ENCODE data around the gene TMEM179B. TPM values are rescaled to one million over a fixed set of nuclear protein-coding genes. Genes with fewer than 3 reads are reported as not detected.

Gene TMEM179B
- total RNA-seq, 6 experiments from 2014 or later: 23.9 to 47.6 (median 29.1) TPM

- 85% methylated on average over 4 of the region's 4 CpGs for WGBS (ENCODE audit: insufficient coverage, low coverage, low lambda C conversion rate, missing lambda C conversion rate)
- DNase-seq (no peak), ATAC-seq (no peak)
- TF ChIP-seq, protein P1, sequence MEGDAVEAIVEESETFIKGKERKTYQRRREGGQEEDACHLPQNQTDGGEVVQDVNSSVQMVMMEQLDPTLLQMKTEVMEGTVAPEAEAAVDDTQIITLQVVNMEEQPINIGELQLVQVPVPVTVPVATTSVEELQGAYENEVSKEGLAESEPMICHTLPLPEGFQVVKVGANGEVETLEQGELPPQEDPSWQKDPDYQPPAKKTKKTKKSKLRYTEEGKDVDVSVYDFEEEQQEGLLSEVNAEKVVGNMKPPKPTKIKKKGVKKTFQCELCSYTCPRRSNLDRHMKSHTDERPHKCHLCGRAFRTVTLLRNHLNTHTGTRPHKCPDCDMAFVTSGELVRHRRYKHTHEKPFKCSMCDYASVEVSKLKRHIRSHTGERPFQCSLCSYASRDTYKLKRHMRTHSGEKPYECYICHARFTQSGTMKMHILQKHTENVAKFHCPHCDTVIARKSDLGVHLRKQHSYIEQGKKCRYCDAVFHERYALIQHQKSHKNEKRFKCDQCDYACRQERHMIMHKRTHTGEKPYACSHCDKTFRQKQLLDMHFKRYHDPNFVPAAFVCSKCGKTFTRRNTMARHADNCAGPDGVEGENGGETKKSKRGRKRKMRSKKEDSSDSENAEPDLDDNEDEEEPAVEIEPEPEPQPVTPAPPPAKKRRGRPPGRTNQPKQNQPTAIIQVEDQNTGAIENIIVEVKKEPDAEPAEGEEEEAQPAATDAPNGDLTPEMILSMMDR (IDR thresholded peaks at IDR 0.05): no peak
- TF ChIP-seq POLR2A (IDR thresholded peaks at IDR 0.05): no peak
- intact Hi-C loops (cut with DNase I): no loop called here
- Histone ChIP-seq H3K27ac (no peak overlapping the region), H3K27me3 (no peaks in the 10 kb centered on the region), H3K4me1 (peaks cover 0 to 11% (median 0%) of the 10 kb centered on the region in 4 donors), H3K36me3 (peaks cover 7 to 77% (median 47%) of the 10 kb centered on the region in 4 donors), H3K9me3 (no peaks in the 10 kb centered on the region), H3K4me3 (no peak overlapping the region)
Measured at GRCh38 chr11:62801071-62801470, 13.9 kb downstream of the TMEM179B start.

DNA sequence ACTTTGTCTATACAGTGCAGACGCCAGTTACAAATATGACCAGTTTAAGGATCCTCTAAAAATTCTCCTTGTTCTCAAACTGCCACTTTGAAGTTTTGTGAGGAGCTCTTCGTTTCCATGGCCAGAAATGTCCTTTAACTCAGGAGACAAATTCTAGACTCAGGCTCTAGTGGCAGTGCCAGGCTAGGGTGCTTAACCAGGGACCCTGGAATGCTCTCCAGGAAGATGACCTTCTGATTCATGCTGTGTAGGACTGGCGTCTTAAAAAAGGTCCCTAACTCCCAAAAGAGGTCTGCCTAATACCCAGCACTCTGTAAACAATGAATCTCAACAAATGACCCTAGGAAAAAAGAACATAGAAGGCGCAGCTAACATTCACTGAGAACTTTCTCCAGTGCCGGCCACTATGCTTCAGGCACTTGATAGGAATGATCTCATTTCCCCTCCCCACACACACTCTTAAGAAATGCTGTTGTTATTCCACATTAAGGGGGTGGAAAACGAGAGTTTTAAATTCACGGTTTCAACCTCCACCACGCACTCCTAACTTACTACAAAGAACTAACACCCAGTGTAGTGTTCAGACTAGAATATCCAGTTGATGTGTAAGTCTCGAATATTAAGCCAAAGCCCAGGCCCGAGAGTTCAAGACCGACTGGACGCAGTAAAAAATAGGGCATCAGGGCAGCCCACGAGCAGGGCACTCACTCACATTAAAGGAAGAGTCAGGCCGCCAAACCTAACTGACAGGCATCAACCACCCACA lies 17.3 kb downstream of the TMEM179B start:
- H3K36me3 ChIP-seq: peaks cover 0 to 43% (median 26%) of the 10 kb centered on the region in 4 donors
- intact Hi-C loops (cut with DNase I): no loop called here

DNA sequence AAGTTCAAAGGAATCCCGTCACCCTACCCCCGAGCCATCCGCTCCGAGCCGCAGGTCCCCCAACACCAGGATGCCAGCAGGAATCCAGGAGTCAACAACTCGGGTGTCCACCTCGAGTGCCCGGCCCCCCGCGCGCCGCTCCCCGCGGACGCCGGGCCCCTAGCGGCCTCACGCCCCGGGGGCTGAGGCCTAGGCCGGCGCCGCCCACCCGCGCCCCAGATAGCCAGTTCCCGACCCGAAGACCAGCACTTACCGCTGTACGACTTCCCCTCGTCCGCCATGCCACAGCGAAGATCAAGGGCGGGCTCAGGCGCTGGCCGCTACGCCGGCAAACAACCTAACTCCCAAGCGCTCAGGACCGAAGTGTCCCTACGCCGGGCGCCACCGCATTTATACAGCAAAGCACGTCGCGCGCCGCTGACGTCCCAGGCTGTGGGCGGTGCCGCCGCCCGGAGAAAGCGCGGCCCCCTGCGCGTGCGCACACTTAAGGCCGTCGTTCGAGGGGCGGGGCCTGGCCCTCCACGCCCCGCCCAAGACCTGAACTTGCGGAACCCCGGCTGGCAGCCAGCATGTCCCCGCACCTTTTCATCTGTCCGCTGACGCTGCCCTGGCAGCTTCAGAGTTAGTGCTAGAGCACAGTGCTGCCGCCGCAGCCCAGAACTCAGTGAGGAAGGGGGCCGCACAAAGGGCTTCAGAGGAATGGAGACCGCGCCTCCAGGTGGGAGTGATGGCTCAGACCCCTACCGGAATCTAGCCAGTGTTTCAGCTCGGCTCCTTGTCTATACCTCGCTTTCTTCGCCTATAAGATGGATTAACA lies 18.1 kb downstream of the TMEM179B start, which contains the start of gene NXF1:
Gene NXF1 (minus strand): TSS at position 365 of the 817 bp plus-strand sequence. CDS start 84 bp downstream, at position 281.
- ATAC-seq: peak; percentile 90 to 95 (median 92)
- Histone ChIP-seq H3K4me1 (peaks cover 0 to 21% (median 0%) of the 10 kb centered on the region in 4 donors), H3K27ac (peak within 1 kb of the TSS; percentile 66 to 89 (median 83)), H3K36me3 (peaks cover 0 to 35% (median 19%) of the 10 kb centered on the region in 4 donors), H3K27me3 (no peaks in the 10 kb centered on the region), H3K9me3 (no peaks in the 10 kb centered on the region), H3K4me3 (peak within 1 kb of the TSS; percentile 72 to 84 (median 83))
- 3% methylated on average over 13 of the region's 77 CpGs for WGBS (ENCODE audit: insufficient coverage, low coverage, low lambda C conversion rate, missing lambda C conversion rate)
- DNase-seq: peak; percentile 96 to 97 (median 97)
- TF ChIP-seq POLR2A (IDR thresholded peaks at IDR 0.05): peak; percentile 99
- TF ChIP-seq, protein P1 (IDR thresholded peaks at IDR 0.05): peak in 1 of 4 donors; percentile 13
- intact Hi-C loops (cut with DNase I): no loop called here

More for the DNA sequence above, 17.3 kb downstream of the TMEM179B start:
- Histone ChIP-seq H3K27ac (peak overlapping the region; percentile 66 to 89 (median 83)), H3K9me3 (no peaks in the 10 kb centered on the region), H3K4me1 (peaks cover 0 to 21% (median 0%) of the 10 kb centered on the region in 4 donors), H3K27me3 (no peaks in the 10 kb centered on the region), H3K4me3 (peak overlapping the region; percentile 72 to 84 (median 83))
- no peak for TF ChIP-seq POLR2A (IDR thresholded peaks at IDR 0.05)
- TF ChIP-seq, protein P1 (IDR thresholded peaks at IDR 0.05): no peak
- ATAC-seq: peak; percentile 2 to 16 (median 8)
- no peak for DNase-seq
- 1% methylated on average over 14 of the region's 14 CpGs for WGBS (ENCODE audit: insufficient coverage, low coverage, low lambda C conversion rate, missing lambda C conversion rate)

- DNase-seq (peak in 1 of 3 donors; percentile 27), ATAC-seq (no peak)
- intact Hi-C loops (cut with DNase I): no loop called here
- 29% methylated on average over 9 of the region's 12 CpGs for WGBS (ENCODE audit: insufficient coverage, low coverage, low lambda C conversion rate, missing lambda C conversion rate)
- Histone ChIP-seq H3K27me3 (no peaks in the 10 kb centered on the region), H3K9me3 (no peaks in the 10 kb centered on the region), H3K27ac (peak overlapping the region; percentile 48 to 89 (median 83)), H3K36me3 (peaks cover 0 to 28% (median 12%) of the 10 kb centered on the region in 4 donors), H3K4me3 (peak overlapping the region; percentile 72 to 84 (median 83)), H3K4me1 (peaks cover 0 to 21% (median 0%) of the 10 kb centered on the region in 4 donors)
- TF ChIP-seq, protein P1 (IDR thresholded peaks at IDR 0.05): no peak
- no peak for TF ChIP-seq POLR2A (IDR thresholded peaks at IDR 0.05)
Measured at GRCh38 chr11:62805961-62806441, 18.8 kb downstream of the TMEM179B start.

Measured in right lobe of liver (tissue), 6 donors.